Fibroblast of skin of back (primary cell): ENCODE results near the gene SYMPK.
"Not testable (repeated sequence)": the region's sequence is repeated elsewhere in the genome, so short reads cannot be mapped to it uniquely, and the experiment has no call there.

Experiments used
- DNase-seq: peaks from one replicate; pipeline ENCODE4 v3.0.0-alpha.2; 2013

The SYMPK gene

DNA sequence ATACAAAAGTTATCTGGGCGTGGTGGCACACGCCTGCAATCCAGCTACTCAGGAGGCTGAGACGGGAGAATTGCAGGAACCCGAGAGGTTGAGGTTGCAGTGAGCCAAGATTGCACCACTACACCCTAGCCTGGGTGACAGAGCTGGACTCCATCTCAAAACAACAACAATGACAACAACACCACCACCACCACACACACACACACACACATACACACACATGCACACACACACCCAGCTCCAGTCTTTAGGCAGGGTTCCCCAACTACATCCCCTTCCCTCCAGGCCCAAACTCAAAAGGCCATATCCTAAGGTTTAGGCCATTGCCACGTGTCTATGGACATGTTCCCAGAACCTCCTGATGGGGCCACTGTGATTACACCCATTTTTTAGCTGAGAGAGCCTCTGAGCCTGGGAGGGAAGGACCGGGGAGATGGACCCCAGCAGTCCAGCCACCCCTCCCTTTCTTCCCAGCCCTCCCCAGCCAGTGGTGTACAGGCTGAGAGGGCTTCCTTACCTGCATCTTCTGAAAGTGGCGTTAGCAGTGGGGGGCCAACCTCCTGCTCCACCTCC, 61.3 kb downstream of the SYMPK start:
- no peak for DNase-seq

- peak; percentile 78 for DNase-seq
Observed at GRCh38 chr19:45800070-45800553, 62.8 kb downstream of the SYMPK start.

GRCh38 chr19:45799541-45799940, 63.4 kb downstream of the SYMPK start:
- DNase-seq: not testable (repeated sequence)

GRCh38 chr19:45798995-45799517, 63.9 kb downstream of the SYMPK start:
- DNase-seq: peak; percentile 91

GRCh38 chr19:45794627-45795026, 68.3 kb downstream of the SYMPK start:
- no peak for DNase-seq

- no peak for DNase-seq
Observed at GRCh38 chr19:45793876-45794275, 69.1 kb downstream of the SYMPK start.

DNA sequence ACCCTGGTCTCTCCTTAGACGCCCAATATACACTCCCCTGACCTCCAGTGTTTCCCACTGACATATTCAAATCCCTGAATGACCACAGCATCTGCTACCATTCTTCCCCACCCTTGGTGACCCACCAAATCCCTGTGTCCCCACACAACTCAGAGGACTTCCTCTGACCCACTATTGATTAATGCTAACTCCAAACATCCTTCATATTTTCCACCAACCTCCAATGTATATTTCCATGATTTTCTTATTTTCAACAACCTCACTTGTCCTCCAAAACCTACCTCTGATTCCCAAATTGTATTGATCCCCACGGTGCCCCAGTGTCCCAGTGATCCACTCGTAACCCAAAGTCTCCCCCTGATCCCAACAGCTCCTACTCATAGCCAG, 69.8 kb downstream of the SYMPK start:
- DNase-seq: no peak

DNA sequence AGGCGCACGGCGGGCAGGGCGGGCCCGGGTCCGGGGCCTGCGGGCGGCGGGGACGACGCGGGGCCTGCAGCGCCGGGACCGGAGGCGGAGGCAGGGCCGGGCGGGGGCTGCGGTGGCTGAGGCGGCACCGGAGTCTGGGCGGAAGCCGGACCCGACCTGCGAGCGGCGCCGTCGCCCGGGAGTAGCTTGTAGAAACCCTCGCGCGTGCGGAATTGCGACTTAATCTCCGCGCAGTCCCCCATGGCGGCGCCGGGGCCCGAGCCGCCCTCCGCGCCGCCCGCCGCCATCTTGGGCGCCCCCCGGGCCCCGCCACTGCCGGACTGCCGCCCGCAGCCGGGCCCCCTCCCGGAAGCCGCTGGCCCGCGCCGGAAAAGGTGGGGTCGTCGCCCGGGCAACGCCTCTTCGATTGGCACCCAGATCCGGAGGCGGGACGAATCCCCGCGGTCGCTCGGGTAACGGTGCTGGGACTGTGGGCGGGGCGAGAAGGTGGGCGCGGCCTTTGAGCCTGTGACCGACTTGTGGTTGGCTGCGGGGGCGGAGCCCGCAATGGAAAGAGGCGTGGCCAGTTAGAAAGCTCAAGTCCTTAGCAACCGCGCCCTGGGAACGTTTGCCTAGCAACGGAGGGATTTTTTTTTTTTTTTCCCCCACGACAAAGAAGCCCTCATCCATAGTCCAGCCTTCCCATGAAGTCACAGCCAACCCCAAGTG, 70.3 kb downstream of the SYMPK start, which contains the start of gene DMWD:
Gene DMWD, minus strand, starts transcription at position 376 of the 708 bp plus-strand sequence. Its CDS starts 89 bp downstream, at position 287.
- peak; percentile 97 for DNase-seq

GRCh38 chr19:45791744-45792469, 71.0 kb downstream of the SYMPK start:
- DNase-seq: no peak

DNA sequence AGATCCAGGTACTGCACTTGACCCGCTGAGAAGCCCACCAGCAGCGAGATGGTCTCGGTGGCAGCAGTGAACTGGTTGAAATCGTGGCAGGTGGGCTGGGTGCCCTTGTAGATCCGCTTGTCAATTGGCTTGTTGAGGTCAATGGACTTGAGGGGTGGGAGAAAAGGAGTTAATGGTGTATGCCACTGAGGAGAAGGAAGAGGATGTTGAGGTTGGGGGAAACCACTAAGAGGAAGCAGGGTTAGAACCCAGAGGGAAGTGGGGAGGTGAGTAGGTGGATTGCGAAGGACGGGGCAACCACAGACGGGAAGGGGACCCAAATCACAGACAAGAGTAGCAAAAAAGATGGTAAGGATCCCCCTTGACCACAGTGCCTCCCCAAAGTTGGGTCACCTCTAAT, 72.0 kb downstream of the SYMPK start:
- no peak for DNase-seq

GRCh38 chr19:45789035-45789786, 73.7 kb downstream of the SYMPK start:
- DNase-seq: no peak

- no peak for DNase-seq
Observed at GRCh38 chr19:45786533-45786894, 76.4 kb downstream of the SYMPK start.

GRCh38 chr19:45785781-45786532, 77.0 kb downstream of the SYMPK start:
- no peak for DNase-seq

GRCh38 chr19:45785097-45785496, 77.8 kb downstream of the SYMPK start:
- DNase-seq: no peak

DNA sequence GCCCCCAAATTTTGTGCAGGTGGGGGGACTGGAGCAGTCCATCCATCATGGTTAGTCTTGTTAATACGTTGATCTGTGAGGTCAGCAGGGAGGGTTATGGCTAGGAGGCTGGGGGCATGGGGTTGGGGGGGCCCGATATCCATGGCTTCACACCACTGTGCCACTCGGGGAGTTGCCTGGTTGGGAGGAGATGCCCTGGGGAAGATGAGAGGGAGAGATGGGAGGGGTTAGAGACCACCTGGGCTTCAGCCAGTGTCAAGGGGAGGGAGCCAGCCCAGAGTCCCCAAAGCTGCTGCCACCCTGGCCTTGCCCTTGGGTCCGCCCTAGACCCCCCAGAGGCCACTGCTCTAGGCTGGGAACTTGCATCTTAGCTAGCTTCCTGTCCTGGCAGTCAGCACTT, 78.9 kb downstream of the SYMPK start:
- no peak for DNase-seq

DNA sequence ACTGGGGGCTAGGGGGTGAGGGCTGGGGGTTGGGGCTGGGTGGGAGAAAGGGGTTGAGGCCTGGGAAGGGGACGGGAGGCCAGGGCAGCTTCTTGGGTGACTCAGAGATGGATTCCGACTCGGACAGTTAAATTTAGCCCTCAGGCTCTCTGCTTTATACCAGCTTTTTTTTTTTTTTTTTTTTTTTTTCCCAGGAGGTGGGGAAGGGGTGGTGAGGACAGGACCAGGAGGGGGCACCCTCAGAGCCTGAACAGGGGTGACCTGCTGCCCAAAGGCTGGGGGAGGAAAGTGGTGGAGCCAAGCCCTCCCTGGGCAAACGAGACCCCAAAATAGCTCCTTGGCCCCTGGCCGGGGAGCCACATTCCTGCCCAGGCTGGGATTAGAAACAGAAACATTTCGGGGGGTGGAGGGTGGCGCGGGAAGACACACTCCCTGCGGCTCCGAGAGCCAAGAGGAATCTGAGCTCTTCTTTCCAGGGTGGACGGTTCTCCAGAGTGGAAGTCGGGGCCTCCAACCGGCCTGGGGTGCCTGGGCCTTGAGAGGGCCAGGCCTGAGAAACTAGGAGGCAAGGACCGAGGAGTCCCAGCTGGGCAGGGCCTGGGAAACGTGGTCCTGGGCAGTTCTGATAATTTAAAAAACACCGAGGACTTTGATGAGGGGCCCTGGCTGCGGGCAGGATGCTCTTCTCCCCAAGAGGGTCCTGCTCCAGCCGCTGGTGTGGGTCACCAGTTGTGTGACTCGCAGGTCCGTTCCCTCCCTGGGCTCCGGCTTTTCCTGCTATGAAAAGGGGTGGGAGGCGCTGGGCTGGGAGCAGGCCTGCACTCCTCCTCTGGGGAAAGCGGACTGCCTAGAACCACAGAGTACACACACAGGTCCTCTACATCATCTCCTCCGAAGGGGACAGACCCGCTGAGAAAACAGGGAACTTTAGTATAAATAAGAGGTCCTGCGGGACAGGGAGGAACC, 79.8 kb downstream of the SYMPK start:
- peak; percentile 87 for DNase-seq

DNA sequence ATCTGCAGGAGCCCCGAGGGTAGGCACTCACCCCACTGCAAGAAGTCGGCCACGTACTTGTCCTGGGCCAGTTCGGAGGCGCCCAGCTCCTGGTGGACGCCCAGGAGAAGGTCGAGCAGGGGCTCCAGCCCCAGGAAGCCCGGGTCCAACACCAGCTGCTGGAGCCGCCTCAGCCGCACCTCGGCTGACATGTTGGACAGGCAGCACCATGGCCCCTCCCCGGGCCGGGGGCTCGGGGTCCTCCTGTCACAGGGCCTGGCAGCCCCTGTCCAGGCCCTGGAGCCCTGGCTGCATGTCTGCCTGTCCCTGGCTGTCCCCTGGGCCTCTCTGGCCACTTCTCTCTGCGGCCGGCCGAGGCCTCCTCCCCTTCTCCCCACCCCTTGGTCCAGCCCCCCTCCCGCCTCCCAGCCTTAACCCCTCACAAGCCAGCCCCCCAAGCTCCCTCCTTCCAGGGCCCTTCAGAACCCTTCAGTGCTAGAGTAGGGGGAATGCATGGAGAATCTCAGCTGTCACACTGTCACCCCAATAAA, 80.7 kb downstream of the SYMPK start, which contains the start of gene DMPK:
Gene DMPK, minus strand, starts transcription at position 329 of the 530 bp plus-strand sequence. Its CDS starts 138 bp downstream, at position 191.
- no peak for DNase-seq

GRCh38 chr19:45781214-45782161, 81.5 kb downstream of the SYMPK start:
- no peak for DNase-seq
